WERI-Rb-1 (cell line): ENCODE data around the gene RPL6.

Experiments
- DNase-seq: peaks from one replicate; pipeline ENCODE4 v3.0.0-alpha.2; 2020
- H3K27ac ChIP-seq: fragments of 250-450 bp; sonication (Bioruptor Pico); 2 replicates; pipeline ENCODE4 v1.5.1; 2020; ENCODE audit warnings: mild to moderate bottlenecking, moderate library complexity
- H3K27me3 ChIP-seq: fragments of 250-450 bp; sonication (Bioruptor Pico); 2 replicates; pipeline ENCODE4 v1.5.1; 2021; ENCODE audit warnings: mild to moderate bottlenecking, low read depth, moderate library complexity; ENCODE audit not compliant: insufficient read depth, severe bottlenecking
- H3K36me3 ChIP-seq: fragments of 250-450 bp; sonication (Bioruptor Pico); 2 replicates; pipeline ENCODE4 v1.5.1; 2020; ENCODE audit warnings: mild to moderate bottlenecking, moderate library complexity
- H3K4me3 ChIP-seq: 2 replicates; pipeline ENCODE4 v1.5.1; 2011; ENCODE audit warnings: low read depth, mild to moderate bottlenecking, control low read depth, low read length
- H3K9me3 ChIP-seq: fragments of 250-450 bp; sonication (Bioruptor Pico); 2 replicates; pipeline ENCODE4 v1.5.1; 2021; ENCODE audit warnings: mild to moderate bottlenecking, moderate library complexity; ENCODE audit not compliant: severe bottlenecking
- TF ChIP-seq, protein P1 (sequence below): IDR thresholded peaks from 2 replicates; pipeline ENCODE4 v1.5.1; 2011; ENCODE audit warnings: low read depth, mild to moderate bottlenecking, control low read depth, inconsistent platforms, low read length

The RPL6 gene

DNA sequence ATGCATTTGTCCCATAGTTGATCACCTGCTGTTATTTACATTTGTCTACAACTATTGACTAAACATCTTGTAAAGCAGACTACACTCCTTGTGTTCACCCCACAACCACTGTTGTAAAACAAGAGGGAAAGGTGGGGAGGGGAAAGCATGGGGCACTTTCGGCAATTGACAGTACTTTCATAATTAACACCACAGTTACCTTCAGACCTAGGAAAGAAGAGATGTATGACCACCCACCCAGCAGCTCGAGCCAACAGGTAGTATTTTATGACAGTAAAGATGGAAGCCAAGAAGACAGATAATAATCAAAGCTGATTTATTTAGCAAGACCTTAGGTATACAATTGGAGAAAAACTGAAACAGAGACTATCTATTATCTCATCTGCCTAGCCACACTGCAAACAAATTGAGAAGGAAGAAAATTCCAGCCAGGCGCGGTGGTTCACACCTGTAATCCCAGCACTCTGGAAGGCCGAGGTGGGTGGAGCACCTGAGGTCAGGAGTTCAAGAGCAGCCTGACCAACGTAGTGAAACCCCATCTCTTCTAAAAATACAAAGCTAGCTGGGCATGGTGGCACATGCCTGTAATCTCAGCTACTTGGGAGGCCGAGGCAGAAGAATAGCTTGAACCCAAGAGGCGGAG, 38.4 kb downstream of the RPL6 start:
- Histone ChIP-seq H3K27me3 (no peaks in the 10 kb centered on the region), H3K36me3 (peaks cover 3% of the 10 kb centered on the region; the same call in 1 of the 2 replicates), H3K9me3 (no peaks in the 10 kb centered on the region), H3K27ac (no peak overlapping the region), H3K4me3 (no peak overlapping the region)
- no peak for DNase-seq
- TF ChIP-seq, protein P1, sequence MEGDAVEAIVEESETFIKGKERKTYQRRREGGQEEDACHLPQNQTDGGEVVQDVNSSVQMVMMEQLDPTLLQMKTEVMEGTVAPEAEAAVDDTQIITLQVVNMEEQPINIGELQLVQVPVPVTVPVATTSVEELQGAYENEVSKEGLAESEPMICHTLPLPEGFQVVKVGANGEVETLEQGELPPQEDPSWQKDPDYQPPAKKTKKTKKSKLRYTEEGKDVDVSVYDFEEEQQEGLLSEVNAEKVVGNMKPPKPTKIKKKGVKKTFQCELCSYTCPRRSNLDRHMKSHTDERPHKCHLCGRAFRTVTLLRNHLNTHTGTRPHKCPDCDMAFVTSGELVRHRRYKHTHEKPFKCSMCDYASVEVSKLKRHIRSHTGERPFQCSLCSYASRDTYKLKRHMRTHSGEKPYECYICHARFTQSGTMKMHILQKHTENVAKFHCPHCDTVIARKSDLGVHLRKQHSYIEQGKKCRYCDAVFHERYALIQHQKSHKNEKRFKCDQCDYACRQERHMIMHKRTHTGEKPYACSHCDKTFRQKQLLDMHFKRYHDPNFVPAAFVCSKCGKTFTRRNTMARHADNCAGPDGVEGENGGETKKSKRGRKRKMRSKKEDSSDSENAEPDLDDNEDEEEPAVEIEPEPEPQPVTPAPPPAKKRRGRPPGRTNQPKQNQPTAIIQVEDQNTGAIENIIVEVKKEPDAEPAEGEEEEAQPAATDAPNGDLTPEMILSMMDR = no peak

DNA sequence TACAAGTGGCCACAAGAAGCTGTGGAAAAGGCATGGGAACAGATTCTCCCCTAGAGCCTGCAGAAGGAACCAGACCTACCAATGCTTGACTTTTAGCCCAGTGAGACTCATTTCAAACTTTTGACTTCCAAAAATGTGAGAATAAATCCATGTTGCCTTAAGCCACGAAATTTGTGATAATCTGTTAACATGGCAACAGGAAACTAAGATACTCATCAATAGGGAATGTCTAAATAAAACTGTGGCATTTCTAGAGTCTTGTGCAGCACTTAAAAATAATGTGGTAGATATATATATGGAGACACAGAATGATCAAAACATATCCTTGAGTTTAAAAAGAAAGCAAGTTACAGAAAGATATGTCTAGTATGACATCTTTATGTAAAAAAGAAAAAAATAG, 39.2 kb downstream of the RPL6 start:
- TF ChIP-seq, protein P1 = no peak
- Histone ChIP-seq H3K27me3 (no peaks in the 10 kb centered on the region), H3K4me3 (no peak overlapping the region), H3K36me3 (peaks cover 3% of the 10 kb centered on the region; the same call in 1 of the 2 replicates), H3K9me3 (no peaks in the 10 kb centered on the region), H3K27ac (no peak overlapping the region)
- no peak for DNase-seq

DNA sequence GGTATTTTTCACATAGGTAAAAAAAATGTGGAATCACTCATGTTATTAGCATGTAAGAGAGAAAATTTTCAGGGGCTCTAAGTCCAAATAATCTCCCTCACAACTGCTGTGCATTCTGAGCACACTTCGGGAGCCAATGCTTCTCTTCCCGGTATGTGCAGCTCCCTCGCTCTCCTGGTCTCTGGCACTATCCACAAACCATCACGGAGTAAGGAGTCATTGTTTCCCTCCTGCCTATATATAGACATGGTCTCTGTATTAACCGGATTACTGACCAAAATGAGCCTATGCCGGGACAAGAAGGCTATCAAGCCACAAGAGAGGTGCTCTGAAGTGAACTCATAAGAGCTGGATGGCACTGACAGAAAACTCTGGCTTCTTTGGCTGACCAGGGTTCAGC, 40.5 kb downstream of the RPL6 start:
- TF ChIP-seq, protein P1 = no peak
- H3K9me3 ChIP-seq = no peaks in the 10 kb centered on the region
- DNase-seq = peak; percentile 9
- H3K4me3 ChIP-seq = no peak overlapping the region
- H3K36me3 ChIP-seq = no peaks in the 10 kb centered on the region
- no peaks in the 10 kb centered on the region for H3K27me3 ChIP-seq
- H3K27ac ChIP-seq = no peak overlapping the region

DNA sequence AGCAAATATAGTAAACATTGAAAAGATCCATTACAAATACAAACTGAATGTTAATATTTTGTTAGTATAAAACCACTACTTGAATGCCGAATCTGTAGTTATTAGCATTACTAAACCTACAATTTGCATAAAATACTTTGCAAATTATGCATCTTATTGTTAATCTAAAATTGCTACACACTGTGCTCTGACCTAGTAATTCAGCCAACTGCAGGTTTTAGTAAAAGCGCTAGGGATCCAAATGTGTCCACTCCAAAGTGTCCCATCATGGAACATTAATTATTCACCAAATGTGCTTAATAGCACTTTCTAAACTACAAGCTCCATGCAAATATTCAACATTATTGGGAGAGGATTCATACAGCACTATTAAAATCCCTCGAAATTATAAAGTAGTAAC, 41.4 kb downstream of the RPL6 start:
- H3K4me3 ChIP-seq = no peak overlapping the region
- H3K9me3 ChIP-seq = no peaks in the 10 kb centered on the region
- H3K27ac ChIP-seq = no peak overlapping the region
- no peaks in the 10 kb centered on the region for H3K27me3 ChIP-seq
- DNase-seq = no peak
- TF ChIP-seq, protein P1 = no peak
- no peaks in the 10 kb centered on the region for H3K36me3 ChIP-seq

DNA sequence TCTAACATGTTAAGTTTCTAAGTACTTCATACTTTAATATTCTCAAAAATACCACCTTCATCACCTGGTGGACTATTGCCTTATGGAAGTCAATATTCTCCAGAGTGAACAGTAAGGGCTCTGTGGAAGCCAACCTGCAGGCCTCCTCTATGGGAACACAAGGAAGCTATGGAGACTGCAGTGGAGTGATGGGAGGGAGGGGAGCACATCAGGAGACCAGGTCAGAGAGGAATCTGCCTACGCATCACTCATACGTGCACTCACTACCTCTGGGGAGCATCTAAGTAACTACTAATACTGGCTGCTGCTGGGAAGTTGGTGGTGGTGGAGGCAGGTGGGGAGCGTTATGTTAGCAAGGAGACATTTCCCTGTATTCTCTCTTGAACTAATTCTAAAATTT, 47.1 kb downstream of the RPL6 start:
- no peak for DNase-seq

More for the DNA sequence above, 47.1 kb downstream of the RPL6 start:
- no peaks in the 10 kb centered on the region for H3K27me3 ChIP-seq
- H3K36me3 ChIP-seq = no peaks in the 10 kb centered on the region
- TF ChIP-seq, protein P1 = no peak
- H3K9me3 ChIP-seq = no peaks in the 10 kb centered on the region
- H3K27ac ChIP-seq = no peak overlapping the region
- H3K4me3 ChIP-seq = no peak overlapping the region
